Thoracic aorta (tissue), 2 donors: ENCODE data around the gene SNX20. TPM values are rescaled to one million over a fixed set of nuclear protein-coding genes. Genes with fewer than 3 reads are reported as not detected.

Experiments
- ATAC-seq: fragments of 150-250 bp; one replicate; pipeline ENCODE4 v1.8.0; 2017; ENCODE audit warnings: low read depth; ENCODE audit not compliant: insufficient number of reproducible peaks, low FRiP score
- DNase-seq: peaks from one replicate; pipeline ENCODE4 v3.0.0-alpha.2; 2020; ENCODE audit warnings: low spot score
- H3K27ac ChIP-seq, 2 donors: fragments of 200-600 bp; sonication (generic); 1 replicate in 1 of 2; 2 replicates in 1 of 2; pipeline ENCODE4 v1.5.1; 2016; ENCODE audit warnings: mild to moderate bottlenecking in 2 of 2, moderate library complexity in 2 of 2
- H3K27me3 ChIP-seq: fragments of 200-600 bp; sonication (generic); replicated peaks from 2 replicates; pipeline ENCODE4 v1.6.0; 2016; ENCODE audit warnings: mild to moderate bottlenecking; ENCODE audit not compliant: insufficient read depth
- H3K36me3 ChIP-seq: fragments of 200-600 bp; sonication (generic); one replicate; pipeline ENCODE4 v1.5.1; 2016
- H3K4me1 ChIP-seq, 2 donors: fragments of 200-600 bp; sonication (generic); 1 replicate in 1 of 2; 2 replicates in 1 of 2; pipeline versions ENCODE4 v1.5.1 to v1.6.0; 2016; ENCODE audit warnings: low read depth in 2 of 2, mild to moderate bottlenecking in 1 of 2; ENCODE audit not compliant: control insufficient read depth in 1 of 2
- H3K4me3 ChIP-seq: fragments of 200-600 bp; sonication (generic); 2 replicates; pipeline ENCODE4 v1.5.1; 2016; ENCODE audit warnings: mild to moderate bottlenecking
- H3K9me3 ChIP-seq: fragments of 200-600 bp; sonication (generic); 2 replicates; pipeline ENCODE4 v1.5.1; 2016
- total RNA-seq, 2 donors: library from RNA; depleted of rRNA; stranded (reverse); fragments of >200 nt; gene quantifications; one replicate each; pipeline versions ENCODE4 v1.1.0 to v1.2.3, GENCODE V29; 2016
- TF ChIP-seq, protein P1 (sequence below): fragments of 200-600 bp; sonication (generic); IDR thresholded peaks from one replicate; pipeline ENCODE4 v1.5.1; 2019; ENCODE audit warnings: antibody characterized with exemption

Gene SNX20
- total RNA-seq, 2 donors from 2014 or later, result 3.3 to 4.6 TPM

DNA sequence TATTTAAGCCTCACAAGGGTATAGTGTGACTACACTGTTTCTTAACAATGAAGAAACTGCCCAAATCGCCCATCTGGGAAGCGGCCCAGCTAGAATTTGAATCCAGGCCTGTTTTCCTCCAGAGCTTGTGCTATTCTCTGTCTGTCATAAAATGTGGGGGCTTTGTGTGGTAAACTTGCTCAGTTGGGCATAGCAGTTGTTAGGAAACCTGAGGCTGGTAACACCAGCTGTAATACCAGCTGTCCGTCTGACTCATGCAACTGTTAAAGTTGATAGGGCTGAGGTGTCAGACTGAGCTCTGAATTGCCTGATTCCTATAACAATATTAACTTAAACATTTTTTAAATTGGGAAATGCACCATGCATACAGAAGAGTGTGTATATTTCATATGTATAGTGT is 21.6 kb upstream of the SNX20 start:
- H3K9me3 ChIP-seq, result peaks cover 11% of the 10 kb centered on the region
- no peak for DNase-seq

DNA sequence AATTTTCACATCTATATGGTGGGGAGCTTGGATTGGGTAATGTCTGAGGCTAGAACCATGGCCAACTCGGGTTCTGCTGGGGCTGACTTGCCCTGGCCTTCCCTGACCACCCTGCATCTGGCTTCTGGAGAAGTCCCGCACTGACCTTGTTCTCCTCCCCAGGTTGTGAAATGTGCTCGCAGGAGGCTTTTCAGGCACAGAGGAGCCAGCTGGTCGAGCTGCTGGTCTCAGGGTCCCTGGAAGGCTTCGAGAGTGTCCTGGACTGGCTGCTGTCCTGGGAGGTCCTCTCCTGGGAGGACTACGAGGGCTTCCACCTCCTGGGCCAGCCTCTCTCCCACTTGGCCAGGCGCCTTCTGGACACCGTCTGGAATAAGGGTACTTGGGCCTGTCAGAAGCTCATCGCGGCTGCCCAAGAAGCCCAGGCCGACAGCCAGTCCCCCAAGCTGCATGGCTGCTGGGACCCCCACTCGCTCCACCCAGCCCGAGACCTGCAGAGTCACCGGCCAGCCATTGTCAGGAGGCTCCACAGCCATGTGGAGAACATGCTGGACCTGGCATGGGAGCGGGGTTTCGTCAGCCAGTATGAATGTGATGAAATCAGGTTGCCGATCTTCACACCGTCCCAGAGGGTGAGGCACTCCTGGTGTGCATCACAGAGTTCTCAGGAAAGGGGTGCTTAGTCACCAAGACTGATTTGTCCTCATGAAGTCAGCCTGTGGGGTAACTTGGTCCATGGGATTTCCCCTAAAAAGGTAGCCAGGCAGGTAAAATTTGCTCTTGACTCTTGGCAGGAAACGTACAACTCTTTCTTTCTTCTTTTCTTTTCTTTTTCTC is 18.4 kb upstream of the SNX20 start:
- Histone ChIP-seq H3K4me1 (peaks cover 11 to 27% of the 10 kb centered on the region in 2 donors), H3K27ac (no peak overlapping the region), H3K36me3 (no peaks in the 10 kb centered on the region), H3K4me3 (no peak overlapping the region), H3K27me3 (no peaks in the 10 kb centered on the region), H3K9me3 (peaks cover 10% of the 10 kb centered on the region)
- TF ChIP-seq, protein P1, sequence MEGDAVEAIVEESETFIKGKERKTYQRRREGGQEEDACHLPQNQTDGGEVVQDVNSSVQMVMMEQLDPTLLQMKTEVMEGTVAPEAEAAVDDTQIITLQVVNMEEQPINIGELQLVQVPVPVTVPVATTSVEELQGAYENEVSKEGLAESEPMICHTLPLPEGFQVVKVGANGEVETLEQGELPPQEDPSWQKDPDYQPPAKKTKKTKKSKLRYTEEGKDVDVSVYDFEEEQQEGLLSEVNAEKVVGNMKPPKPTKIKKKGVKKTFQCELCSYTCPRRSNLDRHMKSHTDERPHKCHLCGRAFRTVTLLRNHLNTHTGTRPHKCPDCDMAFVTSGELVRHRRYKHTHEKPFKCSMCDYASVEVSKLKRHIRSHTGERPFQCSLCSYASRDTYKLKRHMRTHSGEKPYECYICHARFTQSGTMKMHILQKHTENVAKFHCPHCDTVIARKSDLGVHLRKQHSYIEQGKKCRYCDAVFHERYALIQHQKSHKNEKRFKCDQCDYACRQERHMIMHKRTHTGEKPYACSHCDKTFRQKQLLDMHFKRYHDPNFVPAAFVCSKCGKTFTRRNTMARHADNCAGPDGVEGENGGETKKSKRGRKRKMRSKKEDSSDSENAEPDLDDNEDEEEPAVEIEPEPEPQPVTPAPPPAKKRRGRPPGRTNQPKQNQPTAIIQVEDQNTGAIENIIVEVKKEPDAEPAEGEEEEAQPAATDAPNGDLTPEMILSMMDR, result no peak
- DNase-seq, result no peak
- ATAC-seq, result no peak

More for the DNA sequence above, 21.6 kb upstream of the SNX20 start:
- no peak overlapping the region for H3K27ac ChIP-seq
- H3K36me3 ChIP-seq, result no peaks in the 10 kb centered on the region
- peaks cover under 1 to 9% of the 10 kb centered on the region in 2 donors for H3K4me1 ChIP-seq
- TF ChIP-seq, protein P1, result no peak
- ATAC-seq, result no peak
- H3K27me3 ChIP-seq, result no peaks in the 10 kb centered on the region
- H3K4me3 ChIP-seq, result no peak overlapping the region

- H3K36me3 ChIP-seq, result no peaks in the 10 kb centered on the region
- DNase-seq (no peak), ATAC-seq (no peak)
- H3K27me3 ChIP-seq, result no peaks in the 10 kb centered on the region
- TF ChIP-seq, protein P1, result no peak
- H3K9me3 ChIP-seq, result no peaks in the 10 kb centered on the region
- peak overlapping the region; percentile 69 for H3K4me3 ChIP-seq
- H3K27ac ChIP-seq, result peak overlapping the region; percentile 33 to 65
- H3K4me1 ChIP-seq, result peaks cover 15 to 39% of the 10 kb centered on the region in 2 donors
Measured at GRCh38 chr16:50697881-50698767, 17.0 kb upstream of the SNX20 start.

DNA sequence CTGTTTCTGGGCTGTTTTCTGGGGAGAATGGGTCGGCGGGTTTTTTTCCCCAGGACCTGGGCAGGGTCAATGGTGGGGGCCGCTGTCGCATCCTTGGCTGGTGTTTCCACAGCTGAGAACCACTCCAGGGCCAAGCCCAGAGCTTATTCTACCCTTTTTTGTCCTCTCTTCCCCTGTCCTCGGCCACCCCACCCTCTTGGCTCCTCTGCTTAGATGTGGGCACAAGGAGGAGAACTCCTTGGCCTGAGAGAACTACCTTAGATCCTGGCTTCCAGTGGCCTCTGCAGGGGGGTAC is 16.3 kb upstream of the SNX20 start:
- no peak for ATAC-seq
- no peaks in the 10 kb centered on the region for H3K36me3 ChIP-seq

More for the DNA sequence above, 16.3 kb upstream of the SNX20 start:
- no peaks in the 10 kb centered on the region for H3K27me3 ChIP-seq
- no peaks in the 10 kb centered on the region for H3K9me3 ChIP-seq
- peak overlapping the region; percentile 69 for H3K4me3 ChIP-seq
- peaks cover 15 to 47% of the 10 kb centered on the region in 2 donors for H3K4me1 ChIP-seq
- TF ChIP-seq, protein P1, result no peak
- peak overlapping the region; percentile 33 to 65 for H3K27ac ChIP-seq
- no peak for DNase-seq
